T-helper 2 cell (primary cell): ENCODE measurements around the gene INO80E.
"Not testable (repeated sequence)": the region's sequence is repeated elsewhere in the genome, so short reads cannot be mapped to it uniquely, and the experiment has no call there.

Experiments used
- DNase-seq, 5 experiments: peaks; one replicate each; pipeline versions ENCODE4 v3.0.0 to v3.0.0-alpha.2; 2012 to 2022

The INO80E gene

GRCh38 chr16:30032083-30032819 is 36.2 kb downstream of the INO80E start:
- peak in 4 of 5 experiments; percentile 39 to 65 (median 48) for DNase-seq

GRCh38 chr16:30033270-30033669 is 37.2 kb downstream of the INO80E start:
- DNase-seq = no peak

- DNase-seq = no peak
These were observed 44.2 kb downstream of the INO80E start for GRCh38 chr16:30040221-30040620.

- DNase-seq = not testable (repeated sequence)
These were observed 44.6 kb downstream of the INO80E start for GRCh38 chr16:30040690-30041089.

- no peak for DNase-seq
These were observed 45.8 kb downstream of the INO80E start for GRCh38 chr16:30041841-30042240.

GRCh38 chr16:30046178-30046577 is 50.1 kb downstream of the INO80E start:
- DNase-seq = no peak

- DNase-seq = no peak
These were observed 50.5 kb downstream of the INO80E start for GRCh38 chr16:30046588-30046987.

- DNase-seq = no peak
These were observed 53.8 kb downstream of the INO80E start for GRCh38 chr16:30049871-30050270.

- DNase-seq = no peak
These were observed 55.5 kb downstream of the INO80E start for GRCh38 chr16:30051518-30051917.

- DNase-seq = peak; percentile 75 to 93 (median 79)
These were observed 56.8 kb downstream of the INO80E start for GRCh38 chr16:30052671-30053372.

GRCh38 chr16:30053376-30054015 is 57.5 kb downstream of the INO80E start:
- DNase-seq = no peak

GRCh38 chr16:30054451-30054850 is 58.4 kb downstream of the INO80E start:
- DNase-seq = no peak

GRCh38 chr16:30054959-30055553 is 59.0 kb downstream of the INO80E start:
- peak in 2 of 5 experiments; percentile 32 to 62 for DNase-seq
